ENCODE data around the gene UBAP2.
A peak's percentile ranks its signal among the peaks of the same experiment; 100 is the strongest.

UBAP2 gene

DNA sequence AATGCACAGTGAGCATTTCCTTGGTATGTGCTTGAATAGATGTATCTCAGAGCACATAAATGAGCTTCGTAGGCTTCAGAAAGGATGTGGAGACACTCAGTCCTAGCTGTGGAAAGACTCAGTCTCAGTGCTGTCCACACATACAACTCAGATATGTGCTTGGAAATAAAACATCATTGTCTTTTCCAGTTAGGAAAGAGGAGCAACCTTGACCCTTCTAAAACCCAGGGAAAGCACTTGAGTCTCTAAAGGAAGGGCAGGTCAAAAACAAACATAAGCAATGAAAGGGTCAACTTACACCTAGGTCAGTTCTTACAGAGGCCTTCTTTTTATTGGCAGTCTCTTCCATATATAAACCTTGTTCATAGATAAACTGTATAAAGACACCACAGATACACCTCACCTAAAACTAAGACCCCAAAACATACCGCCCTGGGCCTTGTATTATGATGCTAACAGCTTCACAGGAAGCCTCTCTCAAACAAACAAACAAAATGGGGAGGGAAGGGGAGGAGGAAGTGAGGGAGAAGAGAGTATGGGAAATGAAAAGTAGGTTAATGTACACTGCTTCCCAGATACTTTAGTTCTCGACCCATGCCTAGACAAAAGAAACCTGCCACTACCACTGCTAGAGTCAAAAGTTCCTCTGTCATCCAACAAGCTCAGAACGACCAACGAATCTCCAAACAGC lies 114.4 kb downstream of the UBAP2 start:
- DNase-seq (ENCODE audit: low spot score), result no peak
- H3K36me3 Mint-ChIP-seq (ENCODE audit: low read depth), result peaks cover 56% of the 10 kb centered on the region
- H3K27ac Mint-ChIP-seq, result peak overlapping the region; percentile 23
- H3K9me3 Mint-ChIP-seq, result no peaks in the 10 kb centered on the region
- no peaks in the 10 kb centered on the region for H3K4me1 Mint-ChIP-seq (ENCODE audit: low read depth)
- no peak overlapping the region for H3K4me3 Mint-ChIP-seq
- no peaks in the 10 kb centered on the region for H3K27me3 Mint-ChIP-seq (ENCODE audit: low read depth)

DNA sequence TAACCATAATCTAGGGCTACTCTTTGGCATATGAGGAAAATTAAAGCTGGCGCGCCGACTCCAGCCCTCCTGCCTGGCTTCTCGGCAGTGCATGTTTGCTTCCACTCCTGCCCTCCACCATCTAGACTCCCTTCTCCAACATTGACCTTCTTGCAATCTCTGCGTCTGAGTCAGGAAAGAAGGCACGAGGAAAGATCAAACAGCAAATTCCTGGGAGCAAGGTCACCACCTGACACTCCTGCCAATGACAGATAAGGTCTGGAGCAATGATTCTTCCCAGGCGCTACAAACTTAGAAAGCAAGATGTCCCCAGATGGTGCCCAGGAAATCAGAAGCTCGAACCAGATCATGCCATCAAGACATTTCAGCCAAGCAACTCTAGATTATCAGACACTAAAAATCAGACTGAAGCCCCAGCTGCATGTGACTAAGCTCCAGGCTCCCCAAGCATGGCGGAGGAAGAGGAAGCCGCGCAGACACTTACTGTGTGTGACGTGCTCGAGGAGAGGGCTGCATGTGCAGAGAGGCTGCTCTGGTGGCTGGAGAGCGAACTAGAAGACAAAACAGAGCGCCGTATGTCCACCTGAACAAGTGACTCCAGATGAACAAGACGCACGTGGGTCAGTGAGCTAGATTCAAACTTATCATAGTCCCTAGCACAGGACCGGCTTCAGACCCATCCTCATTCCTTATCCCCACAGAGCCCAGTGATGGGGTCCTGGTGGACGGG lies 116.4 kb downstream of the UBAP2 start:
- Mint-ChIP-seq H3K9me3 (no peaks in the 10 kb centered on the region), H3K27me3 (ENCODE audit: low read depth) (no peaks in the 10 kb centered on the region), H3K4me1 (ENCODE audit: low read depth) (no peaks in the 10 kb centered on the region), H3K4me3 (no peak overlapping the region), H3K27ac (no peak overlapping the region), H3K36me3 (ENCODE audit: low read depth) (peaks cover 60% of the 10 kb centered on the region)
- DNase-seq (ENCODE audit: low spot score), result no peak

GRCh38 chr9:33931326-33931725 lies 117.4 kb downstream of the UBAP2 start:
- DNase-seq (ENCODE audit: low spot score), result no peak
- Mint-ChIP-seq H3K27me3 (ENCODE audit: low read depth) (no peaks in the 10 kb centered on the region), H3K4me3 (no peak overlapping the region), H3K4me1 (ENCODE audit: low read depth) (no peaks in the 10 kb centered on the region), H3K27ac (no peak overlapping the region), H3K36me3 (ENCODE audit: low read depth) (peaks cover 57% of the 10 kb centered on the region), H3K9me3 (no peaks in the 10 kb centered on the region)

DNA sequence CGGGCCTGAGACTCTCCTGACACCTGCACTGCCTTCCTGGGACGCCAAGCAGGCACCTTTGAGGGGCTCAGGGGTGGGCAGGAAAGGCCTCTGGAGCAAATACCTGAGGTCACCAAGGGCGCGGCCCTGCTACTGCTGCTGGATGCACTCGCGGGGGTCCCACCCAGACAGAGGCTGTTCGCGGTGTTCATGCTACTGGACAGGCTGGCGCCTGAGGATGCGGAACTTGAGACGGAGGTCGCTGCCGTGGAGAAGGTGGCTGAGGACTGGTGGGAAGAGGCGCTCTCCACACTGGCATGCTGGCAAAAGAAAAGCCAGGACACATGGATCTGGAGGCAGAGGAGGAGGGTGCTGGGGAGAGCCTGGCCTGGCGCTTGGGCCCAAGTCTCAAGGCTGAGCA lies 121.0 kb downstream of the UBAP2 start:
- no peak for DNase-seq (ENCODE audit: low spot score)
- no peak overlapping the region for H3K27ac Mint-ChIP-seq
- peaks cover 58% of the 10 kb centered on the region for H3K36me3 Mint-ChIP-seq (ENCODE audit: low read depth)
- H3K4me1 Mint-ChIP-seq (ENCODE audit: low read depth), result no peaks in the 10 kb centered on the region
- no peaks in the 10 kb centered on the region for H3K27me3 Mint-ChIP-seq (ENCODE audit: low read depth)
- no peaks in the 10 kb centered on the region for H3K9me3 Mint-ChIP-seq
- no peak overlapping the region for H3K4me3 Mint-ChIP-seq

- DNase-seq (ENCODE audit: low spot score), result no peak
- Mint-ChIP-seq H3K4me3 (no peak overlapping the region), H3K36me3 (ENCODE audit: low read depth) (peaks cover 54% of the 10 kb centered on the region), H3K27ac (no peak overlapping the region), H3K9me3 (no peaks in the 10 kb centered on the region), H3K27me3 (ENCODE audit: low read depth) (no peaks in the 10 kb centered on the region), H3K4me1 (ENCODE audit: low read depth) (no peaks in the 10 kb centered on the region)
These were observed 121.8 kb downstream of the UBAP2 start for GRCh38 chr9:33926746-33927485.

GRCh38 chr9:33924978-33925797 lies 123.5 kb downstream of the UBAP2 start:
- H3K27ac Mint-ChIP-seq, result peak overlapping the region; percentile 17
- H3K9me3 Mint-ChIP-seq, result no peaks in the 10 kb centered on the region
- H3K4me1 Mint-ChIP-seq (ENCODE audit: low read depth), result no peaks in the 10 kb centered on the region
- H3K27me3 Mint-ChIP-seq (ENCODE audit: low read depth), result no peaks in the 10 kb centered on the region
- DNase-seq (ENCODE audit: low spot score), result no peak
- H3K36me3 Mint-ChIP-seq (ENCODE audit: low read depth), result peaks cover 48% of the 10 kb centered on the region
- no peak overlapping the region for H3K4me3 Mint-ChIP-seq

DNA sequence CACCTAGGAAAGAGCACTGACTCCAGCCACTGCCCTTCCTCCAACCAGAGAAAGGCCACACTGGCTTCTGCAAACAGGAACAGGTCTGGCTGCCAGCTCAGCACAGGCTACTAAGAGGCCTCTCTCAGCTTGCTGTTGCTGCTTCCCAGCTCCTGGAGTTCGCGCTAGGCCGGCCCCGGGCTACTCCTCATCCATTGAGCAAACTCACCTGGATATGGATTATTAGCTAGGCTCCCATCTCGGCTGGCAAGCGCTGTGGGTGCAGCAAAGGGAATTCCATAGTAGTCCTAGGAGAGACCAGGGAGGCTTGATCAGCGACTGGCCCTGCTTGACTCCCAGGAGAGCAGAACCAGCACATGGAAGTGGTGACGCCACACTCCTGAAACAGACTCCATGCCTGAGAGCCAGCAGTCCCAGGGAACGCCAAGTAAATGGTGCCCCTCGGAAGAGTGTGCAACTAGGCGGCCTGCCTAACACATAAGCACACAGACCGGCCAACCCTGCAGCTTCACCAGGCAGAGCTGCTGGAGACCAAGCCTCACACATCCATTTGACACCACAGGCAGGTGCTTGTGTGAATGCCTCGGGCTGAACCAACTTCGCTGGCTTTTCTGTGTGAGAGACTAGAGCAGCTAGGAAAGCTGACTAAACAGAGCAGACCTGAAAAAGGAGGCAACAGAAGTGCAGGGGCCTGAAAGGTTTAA lies 124.5 kb downstream of the UBAP2 start:
- Mint-ChIP-seq H3K4me3 (no peak overlapping the region), H3K27me3 (ENCODE audit: low read depth) (no peaks in the 10 kb centered on the region), H3K27ac (no peak overlapping the region), H3K4me1 (ENCODE audit: low read depth) (no peaks in the 10 kb centered on the region), H3K9me3 (no peaks in the 10 kb centered on the region), H3K36me3 (ENCODE audit: low read depth) (peaks cover 49% of the 10 kb centered on the region)
- DNase-seq (ENCODE audit: low spot score), result no peak

- Mint-ChIP-seq H3K27me3 (ENCODE audit: low read depth) (no peaks in the 10 kb centered on the region), H3K27ac (no peak overlapping the region), H3K4me1 (ENCODE audit: low read depth) (no peaks in the 10 kb centered on the region), H3K36me3 (ENCODE audit: low read depth) (peaks cover 52% of the 10 kb centered on the region), H3K9me3 (no peaks in the 10 kb centered on the region), H3K4me3 (no peak overlapping the region)
- DNase-seq (ENCODE audit: low spot score), result no peak
These were observed 125.6 kb downstream of the UBAP2 start for GRCh38 chr9:33923079-33923478.

DNA sequence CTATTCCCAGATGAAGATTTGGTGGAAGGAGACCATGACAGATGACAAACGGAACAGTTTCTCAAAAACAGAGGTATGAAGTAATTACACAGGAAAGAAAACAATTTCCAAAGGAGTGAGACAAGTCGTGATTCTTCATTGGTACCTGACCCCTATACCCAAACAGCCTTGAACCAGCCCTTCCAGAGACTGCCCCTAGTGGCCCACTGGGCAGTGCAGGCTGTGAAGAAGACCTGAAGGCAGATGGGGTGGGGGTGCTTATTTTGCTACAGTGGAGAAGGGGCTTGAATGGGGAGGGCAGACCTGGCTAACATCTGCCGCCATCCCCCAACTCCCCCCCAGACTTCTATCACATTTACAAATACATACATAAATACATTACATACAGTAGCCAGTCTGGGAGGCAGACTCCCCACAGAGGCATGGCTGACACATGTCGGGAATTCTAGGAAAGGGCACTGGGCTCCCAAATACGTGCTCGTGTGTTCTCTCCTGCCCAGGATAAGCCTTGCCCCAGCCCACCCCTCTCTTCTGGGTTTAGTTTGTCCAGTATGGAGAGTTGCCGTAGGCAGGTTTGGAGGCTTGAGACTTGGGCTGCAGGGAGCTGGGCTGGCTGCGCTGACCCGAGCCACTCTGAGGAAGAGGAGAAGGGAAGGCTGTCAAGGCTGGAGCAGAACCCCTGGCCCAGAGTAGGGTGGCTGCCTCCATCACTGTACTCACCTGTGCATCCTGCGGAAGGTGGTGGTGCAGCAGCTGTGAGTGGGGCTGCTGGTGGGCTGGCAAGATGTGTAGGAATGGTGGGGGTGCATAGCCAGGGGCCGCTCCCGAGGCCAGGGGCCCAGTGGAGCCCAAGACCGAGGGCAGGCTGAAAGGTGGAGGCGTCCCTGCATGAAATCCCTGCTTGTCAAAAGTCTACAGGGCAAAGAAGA lies 126.5 kb downstream of the UBAP2 start:
- Mint-ChIP-seq H3K27me3 (ENCODE audit: low read depth) (no peaks in the 10 kb centered on the region), H3K9me3 (no peaks in the 10 kb centered on the region), H3K36me3 (ENCODE audit: low read depth) (peaks cover 53% of the 10 kb centered on the region), H3K4me3 (no peak overlapping the region), H3K27ac (peak overlapping the region; percentile 22), H3K4me1 (ENCODE audit: low read depth) (no peaks in the 10 kb centered on the region)
- DNase-seq (ENCODE audit: low spot score), result no peak

GRCh38 chr9:33919276-33919897 lies 129.3 kb downstream of the UBAP2 start:
- peaks cover 52% of the 10 kb centered on the region for H3K36me3 Mint-ChIP-seq (ENCODE audit: low read depth)
- H3K9me3 Mint-ChIP-seq, result no peaks in the 10 kb centered on the region
- peak overlapping the region; percentile 42 for H3K27ac Mint-ChIP-seq
- H3K4me3 Mint-ChIP-seq, result no peak overlapping the region
- no peak for DNase-seq (ENCODE audit: low spot score)
- no peaks in the 10 kb centered on the region for H3K4me1 Mint-ChIP-seq (ENCODE audit: low read depth)
- no peaks in the 10 kb centered on the region for H3K27me3 Mint-ChIP-seq (ENCODE audit: low read depth)

- no peaks in the 10 kb centered on the region for H3K4me1 Mint-ChIP-seq (ENCODE audit: low read depth)
- peaks cover 47% of the 10 kb centered on the region for H3K36me3 Mint-ChIP-seq (ENCODE audit: low read depth)
- no peak for DNase-seq (ENCODE audit: low spot score)
- H3K27me3 Mint-ChIP-seq (ENCODE audit: low read depth), result no peaks in the 10 kb centered on the region
- H3K27ac Mint-ChIP-seq, result peak overlapping the region; percentile 13
- no peaks in the 10 kb centered on the region for H3K9me3 Mint-ChIP-seq
- H3K4me3 Mint-ChIP-seq, result no peak overlapping the region
These were observed 131.7 kb downstream of the UBAP2 start for GRCh38 chr9:33917036-33917435.

- DNase-seq (ENCODE audit: low spot score), result no peak
- Mint-ChIP-seq H3K4me1 (ENCODE audit: low read depth) (no peaks in the 10 kb centered on the region), H3K36me3 (ENCODE audit: low read depth) (peaks cover 39% of the 10 kb centered on the region), H3K4me3 (no peak overlapping the region), H3K27me3 (ENCODE audit: low read depth) (no peaks in the 10 kb centered on the region), H3K27ac (no peak overlapping the region), H3K9me3 (no peaks in the 10 kb centered on the region)
These were observed 133.6 kb downstream of the UBAP2 start for GRCh38 chr9:33914887-33915628.

Measured in T-helper 2 cell treated with Interferon-gamma antibody and Interleukin-4, amounts not matched to agents 5 μg/mL and 100 μg/mL, for 36 hours (primary cell).